GM12874 (cell line): ENCODE results near the gene DPF3.

Experiments
- TF ChIP-seq, protein P1 (sequence below): IDR thresholded peaks from 2 replicates; pipeline ENCODE4 v1.5.1; 2011; ENCODE audit warnings: low read depth, mild to moderate bottlenecking, control low read depth, low read length, moderate library complexity; ENCODE audit not compliant: insufficient read depth

Gene DPF3

DNA sequence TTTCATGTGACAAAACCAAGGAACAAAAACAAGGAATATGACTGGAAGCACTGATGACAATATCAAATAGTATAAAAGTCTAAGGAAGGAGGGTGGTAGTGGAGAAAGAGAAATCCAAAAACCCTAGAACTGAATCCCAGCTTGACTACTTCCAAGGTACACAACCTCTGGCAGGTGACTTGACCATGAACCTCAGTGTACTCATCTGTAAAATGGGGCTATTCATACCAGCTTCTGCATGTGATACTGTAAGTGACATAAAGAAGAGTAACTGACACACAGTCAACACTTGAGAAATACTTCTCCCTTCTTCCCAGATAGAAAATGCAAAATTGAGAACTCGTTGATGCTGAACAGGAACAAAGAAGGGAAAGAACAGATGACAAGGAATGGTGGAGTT lies 10.3 kb upstream of the DPF3 start:
- TF ChIP-seq, protein P1, sequence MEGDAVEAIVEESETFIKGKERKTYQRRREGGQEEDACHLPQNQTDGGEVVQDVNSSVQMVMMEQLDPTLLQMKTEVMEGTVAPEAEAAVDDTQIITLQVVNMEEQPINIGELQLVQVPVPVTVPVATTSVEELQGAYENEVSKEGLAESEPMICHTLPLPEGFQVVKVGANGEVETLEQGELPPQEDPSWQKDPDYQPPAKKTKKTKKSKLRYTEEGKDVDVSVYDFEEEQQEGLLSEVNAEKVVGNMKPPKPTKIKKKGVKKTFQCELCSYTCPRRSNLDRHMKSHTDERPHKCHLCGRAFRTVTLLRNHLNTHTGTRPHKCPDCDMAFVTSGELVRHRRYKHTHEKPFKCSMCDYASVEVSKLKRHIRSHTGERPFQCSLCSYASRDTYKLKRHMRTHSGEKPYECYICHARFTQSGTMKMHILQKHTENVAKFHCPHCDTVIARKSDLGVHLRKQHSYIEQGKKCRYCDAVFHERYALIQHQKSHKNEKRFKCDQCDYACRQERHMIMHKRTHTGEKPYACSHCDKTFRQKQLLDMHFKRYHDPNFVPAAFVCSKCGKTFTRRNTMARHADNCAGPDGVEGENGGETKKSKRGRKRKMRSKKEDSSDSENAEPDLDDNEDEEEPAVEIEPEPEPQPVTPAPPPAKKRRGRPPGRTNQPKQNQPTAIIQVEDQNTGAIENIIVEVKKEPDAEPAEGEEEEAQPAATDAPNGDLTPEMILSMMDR, result no peak

DNA sequence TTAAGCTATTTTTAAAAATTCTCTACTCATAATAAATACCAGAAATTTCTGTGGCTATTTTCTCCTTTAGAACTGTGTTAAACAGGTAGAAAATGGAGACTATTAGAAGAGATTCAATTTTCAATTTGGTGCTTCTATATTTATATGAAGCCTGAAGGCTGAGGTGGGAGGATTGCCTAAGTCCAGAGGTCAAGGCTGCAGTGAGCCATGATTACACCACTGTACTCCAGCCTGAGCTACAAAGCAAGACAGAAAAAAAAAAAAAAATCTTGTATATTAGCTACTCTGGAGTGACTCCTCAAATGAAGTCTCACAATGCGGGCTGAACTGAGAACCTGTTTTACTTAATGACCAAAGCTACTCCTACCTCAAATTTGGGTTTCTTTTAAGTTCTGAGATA lies 9.8 kb upstream of the DPF3 start:
- TF ChIP-seq, protein P1, result no peak

DNA sequence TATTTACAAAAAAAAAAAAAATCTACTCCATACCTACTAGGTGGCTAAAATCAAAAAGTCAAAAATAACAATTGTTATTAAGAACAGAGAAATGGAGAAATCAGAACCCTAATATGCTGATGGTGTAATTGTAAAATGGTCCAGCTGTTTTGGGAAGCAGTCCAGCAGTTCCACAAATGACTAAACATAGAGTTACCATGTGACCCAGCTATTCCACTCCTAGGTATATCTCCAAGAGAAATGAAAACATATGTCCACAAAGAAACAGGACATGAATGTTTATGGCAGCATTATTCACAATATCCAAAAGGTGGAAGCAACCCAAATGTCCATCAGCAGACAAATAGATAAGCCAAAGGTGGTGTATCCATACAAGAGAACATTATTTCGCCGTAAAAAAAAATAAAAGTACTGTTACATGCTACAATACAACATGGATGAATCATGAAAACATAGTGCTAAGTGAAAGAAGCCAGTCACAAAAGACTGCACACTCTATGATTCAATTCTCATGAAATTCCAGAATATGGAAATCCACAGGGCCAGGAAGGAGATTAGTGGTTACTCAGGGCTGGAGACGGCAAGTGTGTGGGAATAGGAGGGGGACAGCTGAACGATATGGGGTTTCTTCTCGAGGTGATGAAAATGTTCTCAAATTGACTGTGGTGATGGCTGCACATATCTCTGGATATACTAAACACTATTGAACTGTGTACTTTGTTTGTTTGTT lies 9.1 kb upstream of the DPF3 start:
- TF ChIP-seq, protein P1, result no peak

DNA sequence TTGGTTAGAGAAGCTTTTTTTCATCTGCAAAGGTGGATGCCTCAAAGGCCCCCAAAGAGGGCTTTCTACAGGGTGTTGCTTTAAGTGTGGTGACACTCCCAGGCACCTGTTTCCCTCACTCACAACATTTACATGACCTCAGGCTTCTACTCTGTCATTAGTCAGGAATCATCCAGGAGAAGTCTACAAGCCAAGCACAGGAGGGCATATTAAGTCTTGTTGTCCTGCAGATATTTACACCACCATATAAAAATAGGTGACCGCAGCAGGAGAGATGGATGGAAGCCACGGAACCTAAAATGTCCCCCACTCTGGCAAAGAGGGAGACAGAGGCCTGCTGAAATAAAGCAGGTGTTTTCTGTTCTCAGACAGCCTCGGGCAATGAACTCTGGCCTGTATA lies 7.5 kb upstream of the DPF3 start:
- TF ChIP-seq, protein P1, result no peak

DNA sequence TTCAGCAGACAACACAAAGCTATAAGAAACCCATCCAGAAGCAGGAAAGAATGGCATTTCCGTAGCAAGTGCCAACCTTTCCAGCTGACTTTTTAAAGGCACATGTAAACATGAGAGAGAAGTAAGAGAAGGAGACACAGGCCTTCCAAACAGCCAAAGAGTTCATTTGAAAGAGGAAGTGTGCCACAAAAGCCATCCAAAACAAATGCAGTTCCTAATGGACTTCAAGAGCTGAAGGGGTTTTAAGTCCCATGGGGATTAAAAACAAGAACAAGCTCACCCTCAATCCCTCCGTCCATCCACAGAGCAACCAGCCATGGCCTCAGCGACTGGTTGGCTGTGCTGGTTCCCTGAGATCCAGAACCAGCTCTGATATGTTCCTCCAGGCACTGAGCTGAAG lies 4.5 kb upstream of the DPF3 start:
- TF ChIP-seq, protein P1, result no peak

DNA sequence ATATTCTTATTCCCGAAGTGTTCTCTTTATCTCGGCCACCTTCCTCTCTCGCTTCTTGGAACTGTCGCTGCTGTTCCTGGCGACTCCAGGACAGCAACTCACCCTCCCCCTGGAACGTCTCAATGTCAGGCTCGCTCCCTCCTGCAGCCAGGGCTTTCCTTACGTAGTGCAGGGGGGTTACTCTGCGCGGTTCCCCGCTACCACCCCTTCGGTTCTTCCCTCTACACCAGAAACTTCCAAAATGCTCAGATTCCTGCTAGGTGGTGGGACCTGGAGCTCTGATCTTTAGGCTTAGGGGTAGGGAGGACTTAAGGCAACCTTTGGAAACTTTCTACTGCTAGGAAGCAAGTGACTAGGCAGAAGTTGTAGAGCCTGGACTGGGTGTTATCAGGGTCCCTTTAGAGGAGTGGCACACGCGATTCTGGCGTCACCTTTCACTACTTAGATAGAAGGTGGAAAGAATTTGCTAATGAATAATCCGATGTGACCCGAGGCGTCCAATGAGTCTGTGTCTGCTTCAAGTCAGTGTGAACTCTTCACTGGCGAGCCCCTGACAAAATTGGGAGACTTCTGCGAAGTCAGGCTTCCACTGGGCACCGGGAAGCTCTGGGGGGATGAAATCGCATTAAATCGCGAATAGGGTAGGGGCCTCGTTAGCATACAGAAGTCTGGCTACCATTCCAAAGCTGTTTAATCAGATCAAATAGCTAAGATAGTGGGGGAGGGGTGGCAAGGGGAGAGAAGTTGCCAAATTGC lies 900 bp upstream of the DPF3 start:
- TF ChIP-seq, protein P1, result no peak

DNA sequence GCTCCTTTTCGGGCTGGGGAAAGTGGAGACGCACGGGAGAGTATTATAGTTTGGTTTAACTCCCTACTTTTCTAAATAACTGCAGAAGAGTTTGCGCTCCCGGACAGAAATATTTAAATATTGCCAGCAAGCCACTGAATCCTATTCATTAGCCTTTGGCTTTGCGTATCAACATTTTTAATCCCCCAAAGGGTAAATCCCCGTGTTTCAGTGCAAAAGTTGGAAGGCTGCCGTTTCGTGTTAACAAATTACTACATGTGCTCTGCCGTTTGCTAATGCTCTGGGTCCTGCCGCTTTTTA lies 372 bp upstream of the DPF3 start:
- TF ChIP-seq, protein P1, result no peak
